Hypothalamus (tissue), 51 donors: ENCODE data around the gene BOD1L1.
"Not testable (repeated sequence)": the region's sequence is repeated elsewhere in the genome, so short reads cannot be mapped to it uniquely, and the experiment has no call there.

Source experiments
- DNase-seq, 51 donors: peaks; one replicate each; lab custom pipeline; 2025; lab: John Stamatoyannopoulos, UW

Gene BOD1L1

GRCh38 chr4:13560111-13560510 lies 67.4 kb downstream of the BOD1L1 start:
- not testable (repeated sequence) for DNase-seq

- no peak for DNase-seq
Measured at GRCh38 chr4:13559413-13559812, 68.1 kb downstream of the BOD1L1 start.

GRCh38 chr4:13558881-13559280 lies 68.6 kb downstream of the BOD1L1 start:
- DNase-seq = no peak

GRCh38 chr4:13555325-13555724 lies 72.2 kb downstream of the BOD1L1 start:
- DNase-seq = no peak

- no peak for DNase-seq
Measured at GRCh38 chr4:13553081-13553480, 74.4 kb downstream of the BOD1L1 start.

GRCh38 chr4:13548984-13549546 lies 78.5 kb downstream of the BOD1L1 start:
- peak in 45 of 51 donors; percentile 2 to 79 (median 43) for DNase-seq

GRCh38 chr4:13548059-13548983 lies 79.2 kb downstream of the BOD1L1 start:
- no peak for DNase-seq

GRCh38 chr4:13547485-13548041 lies 80.0 kb downstream of the BOD1L1 start:
- no peak for DNase-seq

- no peak for DNase-seq
Measured at GRCh38 chr4:13546941-13547484, 80.5 kb downstream of the BOD1L1 start.

GRCh38 chr4:13546142-13546940 lies 81.2 kb downstream of the BOD1L1 start:
- DNase-seq = no peak

- no peak for DNase-seq
Measured at GRCh38 chr4:13545394-13545808, 82.1 kb downstream of the BOD1L1 start.

GRCh38 chr4:13544606-13545393 lies 82.7 kb downstream of the BOD1L1 start:
- DNase-seq = peak in 20 of 51 donors; percentile 4 to 52 (median 14)

GRCh38 chr4:13543839-13544605 lies 83.5 kb downstream of the BOD1L1 start, which contains the start of gene NKX3-2:
NKX3-2 (minus strand) TSS chr4:13544508; CDS start chr4:13544414, 94 bp downstream.
- DNase-seq = no peak

- DNase-seq = no peak
Measured at GRCh38 chr4:13543032-13543838, 84.3 kb downstream of the BOD1L1 start.

GRCh38 chr4:13542577-13543031 lies 84.9 kb downstream of the BOD1L1 start:
- no peak for DNase-seq

GRCh38 chr4:13541720-13542576 lies 85.6 kb downstream of the BOD1L1 start:
- peak in 1 of 51 donors; percentile 4 for DNase-seq

- no peak for DNase-seq
Measured at GRCh38 chr4:13541176-13541604, 86.3 kb downstream of the BOD1L1 start.
